Fibroblast of skin of scalp (primary cell): ENCODE measurements around the gene OR5AL1. TPM values are rescaled to one million over a fixed set of nuclear protein-coding genes. Genes with fewer than 3 reads are reported as not detected.
"Not testable (repeated sequence)": the region's sequence is repeated elsewhere in the genome, so short reads cannot be mapped to it uniquely, and the experiment has no call there.

ENCODE experiments used
- DNase-seq: peaks from one replicate; pipeline ENCODE4 v3.0.0-alpha.2; 2013
- polyA plus RNA-seq, 2 experiments: library from polyadenylated mRNA; unstranded; fragments of 120-200 nt; gene quantifications; one replicate each; pipeline ENCODE4 v1.2.1, GENCODE V29; 2013; ENCODE audit not compliant: insufficient read length in 2 of 2

The OR5AL1 gene
- polyA plus RNA-seq (2013, experiment 1 of 2; ENCODE audit: insufficient read length), result not detected
- not detected for polyA plus RNA-seq (2013, experiment 2 of 2; ENCODE audit: insufficient read length)

GRCh38 chr11:56412396-56412795 is at the start of gene OR5AL1:
Gene OR5AL1 (plus strand): TSS chr11:56412696.
- DNase-seq, result no peak

GRCh38 chr11:56375324-56375723 is 37.2 kb upstream of the OR5AL1 start, which contains the start of gene OR8U1:
Gene OR8U1 (plus strand): TSS chr11:56375624. CDS start chr11:56375624, 0 bp downstream.
- no peak for DNase-seq

- no peak for DNase-seq
Observed at GRCh38 chr11:56380120-56380519, 32.4 kb upstream of the OR5AL1 start.

- DNase-seq, result no peak
Observed at GRCh38 chr11:56394381-56394780, 18.1 kb upstream of the OR5AL1 start.

- DNase-seq, result no peak
Observed at GRCh38 chr11:56396047-56396446, 16.4 kb upstream of the OR5AL1 start.

- DNase-seq, result not testable (repeated sequence)
Observed at GRCh38 chr11:56401858-56402461, 10.5 kb upstream of the OR5AL1 start.

GRCh38 chr11:56404393-56404792 is 8.1 kb upstream of the OR5AL1 start:
- DNase-seq, result no peak

- no peak for DNase-seq
Observed at GRCh38 chr11:56410801-56411200, 1.7 kb upstream of the OR5AL1 start.

GRCh38 chr11:56453521-56453920 is 41.0 kb downstream of the OR5AL1 start:
- DNase-seq, result no peak

- no peak for DNase-seq
Observed at GRCh38 chr11:56457076-56457475, 44.6 kb downstream of the OR5AL1 start.
